Type B pancreatic cell (in vitro differentiated cells): ENCODE measurements around the gene SMIM13. TPM values are rescaled to one million over a fixed set of nuclear protein-coding genes. Genes with fewer than 3 reads are reported as not detected.

Experiments
- DNase-seq: peaks from one replicate; pipeline ENCODE4 v3.0.0; 2021; ENCODE audit warnings: mixed read lengths; ENCODE audit not compliant: unreplicated experiment; ENCODE audit errors: extremely low spot score
- H3K27ac Mint-ChIP-seq: 2 replicates; pipeline ENCODE4 v1.8.0; 2021; ENCODE audit warnings: mild to moderate bottlenecking, mixed read lengths
- H3K27me3 Mint-ChIP-seq: 2 replicates; pipeline ENCODE4 v1.8.0; 2021; ENCODE audit warnings: mixed read lengths
- H3K36me3 Mint-ChIP-seq: 2 replicates; pipeline ENCODE4 v1.8.0; 2021; ENCODE audit warnings: mixed read lengths
- H3K4me1 Mint-ChIP-seq: one replicate; pipeline ENCODE4 v1.8.0; 2021; ENCODE audit warnings: mixed read lengths; ENCODE audit not compliant: unreplicated experiment
- H3K4me3 Mint-ChIP-seq: 2 replicates; pipeline ENCODE4 v1.8.0; 2021; ENCODE audit warnings: mild to moderate bottlenecking, mixed read lengths
- H3K9me3 Mint-ChIP-seq: 2 replicates; pipeline ENCODE4 v1.8.0; 2021; ENCODE audit warnings: mixed read lengths
- total RNA-seq: library from RNA; stranded (reverse); gene quantifications from 2 replicates; pipeline ENCODE4 v1.2.1, GENCODE V29; 2021; ENCODE audit warnings: low replicate concordance
- TF ChIP-seq, protein P1 (sequence below): fragments of 200-600 bp; sonication (generic); conservative IDR thresholded peaks from 2 replicates; pipeline ENCODE4 v1.5.0; 2021; ENCODE audit warnings: antibody characterized with exemption, mild to moderate bottlenecking

SMIM13 gene
- total RNA-seq, 1 donor from 2014 or later = 13.9 TPM

DNA sequence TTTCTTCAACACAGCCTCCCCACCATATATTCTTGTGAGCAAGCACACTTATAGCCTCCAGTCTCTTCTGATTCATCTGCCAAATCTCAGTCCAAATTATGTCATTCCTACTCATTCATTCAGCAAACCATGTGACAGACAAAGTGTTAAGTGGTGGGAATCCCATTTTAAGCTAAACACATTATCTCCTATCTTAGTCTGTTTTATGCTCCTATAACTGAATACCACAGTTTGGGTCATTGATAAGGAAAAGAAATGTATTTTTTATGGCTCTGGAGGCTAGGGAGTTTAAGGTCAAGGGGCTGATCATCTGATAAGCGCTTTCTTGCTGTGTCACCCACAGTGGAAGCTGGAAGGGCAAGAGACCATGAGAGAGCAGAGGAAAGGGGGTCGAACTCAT, 23.9 kb upstream of the SMIM13 start:
- DNase-seq = no peak
- no peak overlapping the region for H3K4me3 Mint-ChIP-seq
- no peaks in the 10 kb centered on the region for H3K36me3 Mint-ChIP-seq
- H3K4me1 Mint-ChIP-seq = peaks cover 14% of the 10 kb centered on the region
- no peak overlapping the region for H3K27ac Mint-ChIP-seq
- no peaks in the 10 kb centered on the region for H3K27me3 Mint-ChIP-seq
- TF ChIP-seq, protein P1, sequence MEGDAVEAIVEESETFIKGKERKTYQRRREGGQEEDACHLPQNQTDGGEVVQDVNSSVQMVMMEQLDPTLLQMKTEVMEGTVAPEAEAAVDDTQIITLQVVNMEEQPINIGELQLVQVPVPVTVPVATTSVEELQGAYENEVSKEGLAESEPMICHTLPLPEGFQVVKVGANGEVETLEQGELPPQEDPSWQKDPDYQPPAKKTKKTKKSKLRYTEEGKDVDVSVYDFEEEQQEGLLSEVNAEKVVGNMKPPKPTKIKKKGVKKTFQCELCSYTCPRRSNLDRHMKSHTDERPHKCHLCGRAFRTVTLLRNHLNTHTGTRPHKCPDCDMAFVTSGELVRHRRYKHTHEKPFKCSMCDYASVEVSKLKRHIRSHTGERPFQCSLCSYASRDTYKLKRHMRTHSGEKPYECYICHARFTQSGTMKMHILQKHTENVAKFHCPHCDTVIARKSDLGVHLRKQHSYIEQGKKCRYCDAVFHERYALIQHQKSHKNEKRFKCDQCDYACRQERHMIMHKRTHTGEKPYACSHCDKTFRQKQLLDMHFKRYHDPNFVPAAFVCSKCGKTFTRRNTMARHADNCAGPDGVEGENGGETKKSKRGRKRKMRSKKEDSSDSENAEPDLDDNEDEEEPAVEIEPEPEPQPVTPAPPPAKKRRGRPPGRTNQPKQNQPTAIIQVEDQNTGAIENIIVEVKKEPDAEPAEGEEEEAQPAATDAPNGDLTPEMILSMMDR = no peak
- H3K9me3 Mint-ChIP-seq = no peaks in the 10 kb centered on the region

DNA sequence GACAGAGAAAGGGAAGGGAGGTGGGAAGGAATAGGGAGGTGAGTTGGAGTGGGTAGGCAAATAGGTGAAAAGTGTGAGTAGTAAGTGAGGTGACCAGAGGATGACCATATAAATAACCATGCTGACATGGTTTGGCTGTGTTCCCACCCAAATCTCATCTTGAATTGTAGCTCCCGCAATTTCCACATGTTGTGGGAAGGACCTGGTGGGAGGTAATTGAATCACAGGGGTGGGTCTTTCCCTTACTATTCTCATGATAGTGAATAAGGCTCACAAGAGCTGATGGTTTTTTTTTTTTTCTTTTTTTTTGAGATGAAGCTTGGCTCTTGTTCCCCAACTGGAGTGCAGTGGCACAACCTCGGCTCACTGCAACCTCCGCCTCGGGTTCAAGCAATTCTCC, 21.5 kb upstream of the SMIM13 start:
- no peak for DNase-seq
- Mint-ChIP-seq H3K4me3 (no peak overlapping the region), H3K36me3 (no peaks in the 10 kb centered on the region), H3K4me1 (peaks cover 8% of the 10 kb centered on the region), H3K27me3 (no peaks in the 10 kb centered on the region), H3K9me3 (no peaks in the 10 kb centered on the region), H3K27ac (no peak overlapping the region)
- TF ChIP-seq, protein P1 = no peak

DNA sequence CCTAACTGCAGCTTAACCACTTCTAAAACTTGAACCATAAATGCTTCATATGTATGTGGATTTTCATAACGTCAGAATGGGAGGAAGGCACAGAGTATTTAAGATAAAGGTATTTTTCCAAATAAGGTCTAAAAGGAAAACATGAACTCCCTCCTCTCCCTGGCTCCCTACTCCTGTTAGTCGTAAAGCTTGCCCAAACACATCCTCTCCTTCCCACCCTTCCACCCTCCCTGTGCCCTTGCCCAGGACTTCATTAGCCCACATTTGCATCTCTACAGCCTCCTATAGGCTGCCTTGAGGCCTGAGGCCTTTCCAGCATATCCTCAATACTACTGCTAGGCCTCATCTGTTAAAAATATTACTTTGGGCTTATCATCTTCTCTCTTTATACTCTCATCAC, 17.1 kb upstream of the SMIM13 start:
- Mint-ChIP-seq H3K4me3 (no peak overlapping the region), H3K4me1 (no peaks in the 10 kb centered on the region), H3K27me3 (no peaks in the 10 kb centered on the region), H3K9me3 (no peaks in the 10 kb centered on the region), H3K27ac (no peak overlapping the region), H3K36me3 (no peaks in the 10 kb centered on the region)
- TF ChIP-seq, protein P1 = no peak
- no peak for DNase-seq

DNA sequence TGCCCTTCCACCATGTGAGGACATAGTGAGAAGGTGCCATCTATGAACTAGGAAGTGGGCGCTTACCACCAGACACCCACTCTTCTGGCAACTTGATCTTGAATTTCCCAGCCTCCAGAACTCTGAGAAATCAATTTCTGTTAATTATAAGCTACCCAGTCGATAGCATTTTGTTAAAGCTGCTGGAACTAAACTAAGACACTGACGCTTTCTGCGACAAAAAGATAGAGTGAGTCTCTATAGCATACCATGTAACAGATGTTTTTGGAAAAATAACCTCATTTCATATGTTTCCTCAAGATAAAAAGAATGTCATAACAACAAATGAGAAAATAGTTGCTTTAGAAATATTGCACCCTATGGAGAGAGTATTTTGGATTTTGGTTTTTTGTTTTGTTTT, 15.4 kb upstream of the SMIM13 start:
- Mint-ChIP-seq H3K4me1 (no peaks in the 10 kb centered on the region), H3K4me3 (no peak overlapping the region), H3K27ac (no peak overlapping the region), H3K9me3 (no peaks in the 10 kb centered on the region), H3K27me3 (no peaks in the 10 kb centered on the region), H3K36me3 (no peaks in the 10 kb centered on the region)
- TF ChIP-seq, protein P1 = no peak
- no peak for DNase-seq

DNA sequence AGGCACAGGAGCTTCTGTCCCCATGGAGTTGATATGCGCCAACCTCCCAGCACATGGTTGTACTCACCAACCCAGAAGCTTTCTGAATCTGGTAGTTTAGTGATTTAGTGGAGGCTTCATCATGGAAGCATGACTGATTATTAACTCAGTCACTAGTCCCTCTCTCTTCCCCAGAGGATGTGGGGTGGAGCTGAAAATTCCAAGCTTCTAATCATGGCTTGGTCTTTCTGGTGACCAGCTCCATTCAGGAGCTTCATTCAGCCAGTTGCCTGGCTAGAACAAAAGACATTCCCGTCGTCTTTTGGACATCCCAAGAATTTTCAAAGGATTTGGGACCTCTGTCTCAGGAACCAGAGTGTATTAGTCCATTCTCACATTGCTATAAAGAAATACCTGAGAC, 13.3 kb upstream of the SMIM13 start:
- Mint-ChIP-seq H3K4me3 (no peak overlapping the region), H3K9me3 (no peaks in the 10 kb centered on the region), H3K27me3 (no peaks in the 10 kb centered on the region), H3K36me3 (no peaks in the 10 kb centered on the region), H3K4me1 (no peaks in the 10 kb centered on the region), H3K27ac (no peak overlapping the region)
- TF ChIP-seq, protein P1 = no peak
- DNase-seq = no peak

DNA sequence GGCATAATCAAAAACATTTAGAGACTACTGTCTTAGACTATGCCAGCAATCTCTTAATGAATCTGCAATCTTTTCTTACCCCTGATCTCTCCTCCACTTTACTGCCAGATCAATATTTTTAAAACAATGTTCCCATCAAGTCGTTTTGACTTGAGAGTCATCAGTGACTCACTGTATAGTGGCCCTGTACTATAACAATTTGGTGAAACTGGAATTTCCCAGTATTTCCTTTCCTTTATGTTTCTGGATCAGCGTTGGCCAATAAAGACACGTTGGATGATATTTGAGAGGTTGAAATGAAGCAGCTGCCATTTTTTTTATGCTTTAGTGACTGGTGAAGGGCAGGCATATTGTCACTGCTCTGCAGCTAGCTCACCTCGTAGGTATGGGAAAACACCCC, 10.1 kb upstream of the SMIM13 start:
- Mint-ChIP-seq H3K4me1 (no peaks in the 10 kb centered on the region), H3K36me3 (no peaks in the 10 kb centered on the region), H3K4me3 (no peak overlapping the region), H3K27ac (no peak overlapping the region), H3K27me3 (no peaks in the 10 kb centered on the region), H3K9me3 (no peaks in the 10 kb centered on the region)
- TF ChIP-seq, protein P1 = no peak
- DNase-seq = no peak
